ENCODE results near the gene ID3. TPM values are rescaled to one million over a fixed set of nuclear protein-coding genes. Genes with fewer than 3 reads are reported as not detected.

The ID3 gene
- total and polyA plus RNA-seq, 12 donors, result 28.8 to 213 (median 109) TPM

DNA sequence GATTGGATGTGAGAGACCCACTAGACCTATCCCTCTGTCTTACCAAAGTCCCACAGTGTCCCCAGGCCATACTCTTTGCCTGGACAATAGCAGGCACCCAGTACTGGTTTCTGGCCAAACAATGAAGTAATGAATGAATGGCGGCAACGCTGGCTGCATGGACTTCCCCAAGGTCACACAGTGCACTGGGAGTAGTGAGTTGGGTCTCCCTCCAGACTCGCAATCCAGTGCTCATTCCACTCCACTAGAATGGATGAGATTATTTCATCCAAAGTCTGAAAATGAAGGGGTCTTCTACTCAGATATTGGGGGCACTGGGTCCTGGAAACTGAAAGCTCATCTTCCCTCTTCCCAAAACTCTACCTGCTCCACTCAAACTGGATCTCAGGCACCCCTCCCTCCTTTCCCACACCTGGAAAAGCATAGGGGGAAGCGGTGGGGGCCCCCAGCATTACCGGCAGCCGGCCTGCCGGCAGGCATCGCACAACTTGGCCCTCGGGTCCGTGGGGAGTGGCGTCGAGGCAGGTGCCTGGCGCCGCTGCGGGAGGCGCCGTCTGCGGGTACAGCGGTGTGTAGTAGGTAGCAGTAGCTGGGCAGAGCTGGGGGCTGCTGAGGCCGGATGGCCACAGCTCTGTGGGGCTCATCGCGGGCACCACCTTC is 29.1 kb downstream of the ID3 start:
- DNase-seq, result peak in 1 of 7 donors; percentile 8
- Histone ChIP-seq H3K4me1 (replicated peaks in 1 of 2) (peaks cover 23 to 47% of the 10 kb centered on the region in 2 donors), H3K36me3 (replicated peaks in 1 of 2) (no peaks in the 10 kb centered on the region), H3K4me3 (peak overlapping the region in 2 of 4 donors; percentile 14 to 45), H3K27ac (no peak overlapping the region), H3K9me3 (replicated peaks in 1 of 3) (no peaks in the 10 kb centered on the region), H3K27me3 (no peaks in the 10 kb centered on the region)
- TF ChIP-seq POLR2A (IDR thresholded peaks at IDR 0.05), result no peak
- TF ChIP-seq, protein P1, sequence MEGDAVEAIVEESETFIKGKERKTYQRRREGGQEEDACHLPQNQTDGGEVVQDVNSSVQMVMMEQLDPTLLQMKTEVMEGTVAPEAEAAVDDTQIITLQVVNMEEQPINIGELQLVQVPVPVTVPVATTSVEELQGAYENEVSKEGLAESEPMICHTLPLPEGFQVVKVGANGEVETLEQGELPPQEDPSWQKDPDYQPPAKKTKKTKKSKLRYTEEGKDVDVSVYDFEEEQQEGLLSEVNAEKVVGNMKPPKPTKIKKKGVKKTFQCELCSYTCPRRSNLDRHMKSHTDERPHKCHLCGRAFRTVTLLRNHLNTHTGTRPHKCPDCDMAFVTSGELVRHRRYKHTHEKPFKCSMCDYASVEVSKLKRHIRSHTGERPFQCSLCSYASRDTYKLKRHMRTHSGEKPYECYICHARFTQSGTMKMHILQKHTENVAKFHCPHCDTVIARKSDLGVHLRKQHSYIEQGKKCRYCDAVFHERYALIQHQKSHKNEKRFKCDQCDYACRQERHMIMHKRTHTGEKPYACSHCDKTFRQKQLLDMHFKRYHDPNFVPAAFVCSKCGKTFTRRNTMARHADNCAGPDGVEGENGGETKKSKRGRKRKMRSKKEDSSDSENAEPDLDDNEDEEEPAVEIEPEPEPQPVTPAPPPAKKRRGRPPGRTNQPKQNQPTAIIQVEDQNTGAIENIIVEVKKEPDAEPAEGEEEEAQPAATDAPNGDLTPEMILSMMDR (IDR thresholded peaks at IDR 0.05), result no peak
- 2 to 16% (median 4%) methylated on average over 10 to 22 of the region's 22 CpGs for WGBS, 4 donors
- intact Hi-C loops (cut with DNase I), result loop anchor here in 1 of 2 donors (10.0 kb wide), 1 partner anchor 105 kb away; the partner anchor contains the start of gene TCEA3

DNA sequence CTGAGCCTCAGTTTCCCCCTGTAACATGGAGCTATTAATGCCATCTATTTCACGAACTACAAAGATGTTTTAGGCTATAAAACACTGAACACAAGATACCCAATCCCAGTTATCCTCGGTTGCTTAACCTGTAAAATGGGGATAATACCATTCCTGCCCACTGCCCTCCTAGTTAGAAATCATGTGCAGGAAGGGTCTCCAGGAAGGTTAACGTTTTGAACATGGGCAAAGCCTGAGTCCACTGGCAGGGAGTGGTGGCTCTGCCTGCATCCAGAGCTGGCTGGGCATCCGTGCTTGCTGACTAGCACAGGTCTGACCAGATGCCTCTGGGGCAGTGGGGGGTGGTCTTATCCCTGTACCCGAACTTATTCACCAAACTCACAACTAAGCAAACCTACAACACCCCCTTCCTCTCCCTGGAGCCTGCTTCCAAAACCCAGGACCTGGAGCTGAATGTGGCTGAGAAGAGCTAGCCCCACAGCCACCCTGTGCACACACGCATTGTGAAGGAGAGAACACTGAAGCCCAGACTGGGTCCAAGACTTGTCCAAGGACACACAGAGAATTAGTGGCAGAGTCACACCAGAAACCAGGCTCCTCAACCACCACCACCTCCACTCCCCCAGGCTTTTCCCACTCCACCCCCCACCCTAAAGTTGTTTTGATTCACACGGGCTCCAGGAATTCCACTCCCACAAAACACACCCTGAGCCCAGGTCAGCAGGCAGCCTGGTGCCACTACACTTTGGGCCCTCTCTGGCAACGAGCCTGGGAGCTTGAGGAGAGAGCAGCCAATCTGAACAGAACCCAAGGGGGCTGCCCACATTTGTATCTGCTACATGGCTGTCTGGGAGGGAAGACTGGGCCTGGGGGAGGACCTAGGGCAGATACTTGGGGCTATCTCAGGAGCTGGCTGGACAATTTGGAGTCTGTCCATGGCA is 29.9 kb downstream of the ID3 start:
- 49 to 79% (median 59%) methylated on average over 5 to 8 of the region's 8 CpGs for WGBS, 4 donors
- intact Hi-C loops (cut with DNase I), result loop anchor here (5.0 to 10.0 kb wide), 2 partner anchors 37 to 105 kb away; partner anchors contain the start of gene TCEA3 (in 1 of the 2)
- no peak for TF ChIP-seq POLR2A (IDR thresholded peaks at IDR 0.05)
- TF ChIP-seq, protein P1 (IDR thresholded peaks at IDR 0.05), result no peak
- peak in 1 of 7 donors; percentile 6 for DNase-seq
- H3K4me3 ChIP-seq, result no peak overlapping the region
- no peak overlapping the region for H3K27ac ChIP-seq
- H3K9me3 ChIP-seq (replicated peaks in 1 of 3), result no peaks in the 10 kb centered on the region
- no peaks in the 10 kb centered on the region for H3K36me3 ChIP-seq (replicated peaks in 1 of 2)
- H3K4me1 ChIP-seq (replicated peaks in 1 of 2), result peaks cover 23 to 47% of the 10 kb centered on the region in 2 donors
- H3K27me3 ChIP-seq, result no peaks in the 10 kb centered on the region

DNA sequence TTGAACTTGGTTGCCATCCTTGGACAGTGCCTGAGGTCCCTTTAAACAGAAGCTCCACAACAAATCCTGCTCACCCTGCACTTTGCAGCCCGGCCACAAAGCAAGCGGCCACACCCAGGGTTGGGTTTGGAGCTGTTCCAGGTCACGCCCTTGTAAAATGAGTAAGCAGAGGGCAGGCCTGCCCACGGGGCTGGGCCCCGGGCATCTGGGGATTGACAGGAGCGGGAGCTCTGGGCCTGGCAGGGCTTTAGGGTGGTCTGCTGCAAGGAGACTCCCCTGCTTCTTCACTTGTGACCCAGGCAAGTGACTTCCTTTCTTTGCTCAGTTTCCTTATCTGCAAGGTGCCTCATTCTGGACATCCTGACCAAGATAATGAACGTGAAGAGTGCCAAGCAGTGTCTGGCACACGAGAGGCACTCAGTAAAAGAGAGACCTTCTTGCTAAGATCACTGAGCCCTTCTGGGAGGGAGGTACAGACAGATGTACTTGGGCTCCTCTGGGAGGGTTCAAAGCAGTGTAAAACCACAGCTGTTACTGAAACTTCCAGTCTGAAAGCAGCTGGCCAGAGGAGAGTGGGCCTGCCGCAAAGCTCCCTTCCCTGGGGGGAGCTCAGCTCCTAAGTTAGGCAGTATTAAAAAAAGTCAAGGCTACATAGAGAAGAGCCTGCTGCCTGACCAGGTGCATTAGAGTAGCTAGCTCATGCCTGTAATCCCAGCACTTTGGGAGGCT is 30.9 kb downstream of the ID3 start:
- intact Hi-C loops (cut with DNase I), result loop anchor here in 1 of 2 donors (5.0 kb wide), 1 partner anchor 36 kb away; no protein-coding TSS in a partner anchor
- no peaks in the 10 kb centered on the region for H3K27me3 ChIP-seq
- no peaks in the 10 kb centered on the region for H3K9me3 ChIP-seq (replicated peaks in 1 of 3)
- TF ChIP-seq, protein P1 (IDR thresholded peaks at IDR 0.05), result peak in 1 of 6 experiments; percentile 22
- TF ChIP-seq POLR2A (IDR thresholded peaks at IDR 0.05), result peak in 1 of 2 donors; percentile 11
- 5 to 17% (median 13%) methylated on average over 3 to 9 of the region's 9 CpGs for WGBS, 4 donors
- H3K4me1 ChIP-seq (replicated peaks in 1 of 2), result peaks cover 23 to 45% of the 10 kb centered on the region in 2 donors
- peak; percentile 91 to 96 (median 95) for DNase-seq
- H3K36me3 ChIP-seq (replicated peaks in 1 of 2), result no peaks in the 10 kb centered on the region
- H3K4me3 ChIP-seq, result no peak overlapping the region
- peak overlapping the region in 4 of 5 donors; percentile 3 to 63 (median 41) for H3K27ac ChIP-seq
